HG02642 (cell line): ENCODE measurements around the gene ITGB3.

Experiments
- ATAC-seq: cut with Tn5 transposase; IDR thresholded peaks from one replicate; pipeline ENCODE4 v1.9.1; 2021; ENCODE audit warnings: mild to moderate bottlenecking; ENCODE audit not compliant: unreplicated experiment, poor library complexity

The ITGB3 gene

DNA sequence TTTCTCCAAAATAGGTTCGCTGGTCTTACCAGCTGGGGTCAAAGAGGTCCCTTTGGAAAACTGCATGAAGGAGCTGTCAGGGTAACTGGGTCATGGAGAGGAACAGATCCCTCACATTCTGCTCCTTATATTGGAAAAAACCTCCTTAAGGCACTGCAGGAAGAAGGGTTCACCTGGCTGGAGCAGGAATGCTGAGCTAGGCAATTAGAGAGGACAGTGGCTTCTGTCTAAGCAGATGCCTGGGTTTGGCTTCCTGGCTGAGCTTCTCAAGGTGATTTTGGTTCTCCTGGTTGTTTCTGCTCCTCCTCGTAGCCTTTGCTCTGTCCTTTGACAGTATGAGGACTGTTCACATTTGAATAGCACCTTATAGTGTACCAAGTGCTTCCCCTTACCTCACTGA is 19.6 kb downstream of the ITGB3 start:
- no peak for ATAC-seq

DNA sequence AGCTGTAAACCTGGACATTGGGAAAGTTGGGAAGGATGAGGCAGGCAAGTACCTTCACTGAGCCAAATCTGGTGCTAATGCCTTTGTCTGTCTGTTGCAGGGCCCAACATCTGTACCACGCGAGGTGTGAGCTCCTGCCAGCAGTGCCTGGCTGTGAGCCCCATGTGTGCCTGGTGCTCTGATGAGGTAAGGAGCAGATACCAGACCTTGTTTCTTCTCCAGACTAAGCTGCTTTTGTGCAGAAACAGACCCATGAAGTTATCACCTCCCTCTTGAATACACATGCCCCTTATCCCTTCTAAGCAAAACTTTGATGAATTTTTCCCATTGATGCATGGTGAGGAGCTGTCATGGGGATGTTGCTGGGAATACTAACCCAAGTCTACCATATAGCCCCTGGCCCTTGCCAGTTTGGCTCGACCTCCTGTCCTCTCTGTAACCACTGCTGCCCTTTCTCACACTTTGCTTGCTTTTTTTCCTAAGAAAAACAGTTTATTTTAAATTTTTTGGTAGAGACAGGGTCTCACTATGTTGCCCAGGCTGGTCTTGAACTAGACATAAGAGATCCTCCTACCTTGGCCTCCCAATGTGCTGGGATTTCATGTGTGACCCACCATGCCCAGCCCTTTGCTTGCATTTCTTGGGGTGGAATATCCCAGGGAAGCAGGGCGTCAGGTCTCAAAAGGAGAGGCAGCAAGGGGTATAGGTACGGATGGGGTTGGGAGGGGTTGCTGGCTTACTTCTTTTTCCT is 20.9 kb downstream of the ITGB3 start:
- no peak for ATAC-seq

DNA sequence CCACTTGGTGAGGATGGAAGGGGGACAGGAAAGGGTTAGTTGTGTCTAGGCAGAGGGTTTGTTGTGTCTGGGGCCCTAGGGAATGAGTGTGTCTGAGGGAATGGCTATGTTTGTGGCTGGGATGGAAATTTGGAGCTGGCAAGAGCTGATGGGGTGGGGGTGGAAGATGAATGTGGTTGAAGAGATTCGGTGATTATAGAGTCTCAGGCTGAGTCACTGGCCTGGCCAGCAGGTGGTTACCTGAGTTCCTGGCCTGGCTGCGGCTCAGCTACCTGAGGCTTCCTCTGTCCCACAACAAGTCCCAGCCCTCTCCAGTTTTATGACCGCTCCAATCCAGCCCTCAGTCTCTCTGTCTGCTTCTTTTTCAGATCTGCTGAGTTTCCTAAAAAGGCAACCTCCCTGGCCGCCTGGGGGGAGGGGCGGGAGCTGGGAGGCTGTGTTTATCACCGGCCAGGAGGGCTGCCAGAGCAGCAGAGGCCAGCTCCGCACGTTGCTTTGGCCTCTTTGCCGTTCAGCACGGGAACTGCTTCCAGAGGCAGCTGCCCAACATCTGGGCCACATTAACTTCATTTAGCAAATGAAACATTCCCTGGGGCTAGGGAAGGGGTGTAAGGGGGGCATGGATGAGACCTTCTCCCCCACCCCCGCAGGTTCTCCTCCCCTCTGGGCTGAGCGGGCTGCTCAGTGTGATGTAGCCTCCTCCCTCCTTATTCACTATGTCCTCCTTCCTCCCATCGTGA is 21.8 kb downstream of the ITGB3 start:
- ATAC-seq: no peak

DNA sequence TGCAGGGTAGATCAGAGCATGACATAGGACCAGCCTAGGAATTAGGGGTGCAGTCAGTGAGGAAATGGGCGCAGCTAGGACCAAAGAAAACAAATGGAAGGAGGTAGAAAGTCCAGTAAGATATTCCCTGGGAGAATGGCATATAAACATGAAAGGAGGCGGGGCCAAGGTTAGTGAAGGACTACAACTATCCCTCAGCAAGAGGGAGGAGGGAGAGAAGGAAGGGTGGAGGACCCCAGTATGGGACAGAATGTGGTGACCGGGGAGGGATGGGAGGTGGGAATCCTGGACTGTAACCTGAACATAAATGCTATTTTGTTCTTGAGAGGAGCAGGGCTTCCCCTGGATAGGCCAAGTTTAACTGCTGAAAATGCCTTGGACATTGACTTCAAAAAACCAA is 22.8 kb downstream of the ITGB3 start:
- no peak for ATAC-seq

DNA sequence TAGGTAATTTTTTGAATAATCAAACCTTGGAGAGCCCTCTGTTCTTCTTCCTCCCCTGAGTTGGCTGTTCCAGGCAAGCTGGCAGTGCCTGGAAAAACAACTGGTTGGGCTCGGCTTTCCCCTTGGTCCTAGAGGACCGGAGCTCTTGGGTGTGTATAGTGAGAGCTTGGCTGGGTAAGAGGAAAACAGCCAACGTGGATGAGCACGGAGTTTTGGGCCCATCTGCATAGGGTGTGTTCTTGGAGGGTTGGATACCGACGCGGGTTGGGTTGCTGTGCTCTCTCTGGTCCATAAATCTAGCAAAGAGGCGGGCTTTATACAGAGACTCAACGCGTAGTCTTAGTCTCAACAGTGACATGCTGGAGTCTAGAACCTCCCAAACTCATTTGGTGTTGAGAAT is 23.2 kb downstream of the ITGB3 start:
- ATAC-seq: no peak

DNA sequence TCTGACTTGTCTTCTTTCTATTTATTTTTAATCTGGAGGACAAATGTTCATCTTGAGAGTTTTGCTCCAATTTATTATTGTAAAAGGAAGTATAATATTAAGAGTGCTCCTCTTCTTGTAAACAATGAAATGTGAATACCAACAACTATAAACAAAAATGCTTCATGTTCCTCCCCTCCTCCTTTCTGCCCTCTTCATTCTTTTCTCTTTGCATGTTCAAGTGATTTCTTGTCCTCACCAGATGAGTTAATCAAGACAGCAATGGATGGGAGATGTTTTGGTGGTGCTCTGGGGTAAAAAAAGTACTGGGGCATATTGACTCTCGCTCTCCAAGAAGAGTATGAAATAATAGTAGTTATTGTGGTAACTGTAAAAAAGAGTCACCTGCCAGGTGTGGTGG is 24.3 kb downstream of the ITGB3 start:
- no peak for ATAC-seq

DNA sequence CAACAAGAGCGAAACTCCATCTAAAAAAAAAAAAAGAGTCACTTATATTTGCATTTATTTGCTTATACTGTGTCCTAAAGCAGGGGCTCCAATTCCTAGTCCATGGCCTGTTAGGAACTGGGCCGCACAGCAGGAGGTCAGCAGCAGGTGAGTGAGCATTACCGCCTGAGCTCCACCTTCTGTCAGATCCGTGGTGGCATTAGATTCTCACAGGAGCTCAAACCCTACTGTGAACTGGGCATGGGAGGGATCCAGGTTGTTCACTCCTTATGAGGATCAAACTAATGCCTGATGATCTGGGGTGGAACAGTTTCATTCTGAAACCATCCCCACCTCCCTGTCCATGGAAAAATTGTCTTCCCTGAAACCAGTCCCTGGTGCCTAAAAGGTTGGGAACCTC is 24.9 kb downstream of the ITGB3 start:
- peak; percentile 15 for ATAC-seq

DNA sequence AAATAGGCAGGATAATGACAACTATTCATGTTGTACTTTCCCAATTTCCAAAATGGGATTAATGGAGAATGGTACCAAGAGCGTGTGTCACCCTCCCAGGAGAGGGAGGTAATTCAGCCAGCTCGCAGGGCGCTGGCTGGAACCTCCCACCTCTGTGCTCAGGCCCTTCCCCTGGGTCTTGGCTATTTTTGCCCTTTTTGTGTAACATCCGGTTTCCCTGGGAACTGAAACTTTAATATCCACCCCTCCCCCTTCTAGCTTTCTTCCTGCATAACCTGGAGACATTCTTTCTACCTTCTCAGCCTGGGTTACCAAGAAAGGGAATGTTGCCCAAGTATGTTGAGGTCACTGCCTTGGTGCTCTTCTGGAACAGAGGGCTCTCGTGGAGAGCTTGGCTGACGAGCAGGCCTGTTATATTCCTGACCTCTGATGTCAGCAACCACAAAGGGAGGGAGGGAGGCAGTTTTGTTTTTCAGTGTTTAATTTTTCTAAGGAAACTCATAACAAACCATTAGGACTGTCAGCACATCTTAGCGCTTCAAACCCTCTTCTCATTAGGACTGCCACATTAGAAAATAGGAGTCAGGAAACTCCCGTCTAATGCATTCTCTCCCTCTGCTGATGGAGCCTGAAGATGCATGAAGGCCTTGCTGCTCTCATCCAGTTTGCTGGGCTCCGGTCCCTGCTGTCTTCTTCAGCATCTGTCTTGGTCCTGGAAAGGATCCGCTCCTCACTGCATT is 25.6 kb downstream of the ITGB3 start:
- peak; percentile 75 for ATAC-seq

DNA sequence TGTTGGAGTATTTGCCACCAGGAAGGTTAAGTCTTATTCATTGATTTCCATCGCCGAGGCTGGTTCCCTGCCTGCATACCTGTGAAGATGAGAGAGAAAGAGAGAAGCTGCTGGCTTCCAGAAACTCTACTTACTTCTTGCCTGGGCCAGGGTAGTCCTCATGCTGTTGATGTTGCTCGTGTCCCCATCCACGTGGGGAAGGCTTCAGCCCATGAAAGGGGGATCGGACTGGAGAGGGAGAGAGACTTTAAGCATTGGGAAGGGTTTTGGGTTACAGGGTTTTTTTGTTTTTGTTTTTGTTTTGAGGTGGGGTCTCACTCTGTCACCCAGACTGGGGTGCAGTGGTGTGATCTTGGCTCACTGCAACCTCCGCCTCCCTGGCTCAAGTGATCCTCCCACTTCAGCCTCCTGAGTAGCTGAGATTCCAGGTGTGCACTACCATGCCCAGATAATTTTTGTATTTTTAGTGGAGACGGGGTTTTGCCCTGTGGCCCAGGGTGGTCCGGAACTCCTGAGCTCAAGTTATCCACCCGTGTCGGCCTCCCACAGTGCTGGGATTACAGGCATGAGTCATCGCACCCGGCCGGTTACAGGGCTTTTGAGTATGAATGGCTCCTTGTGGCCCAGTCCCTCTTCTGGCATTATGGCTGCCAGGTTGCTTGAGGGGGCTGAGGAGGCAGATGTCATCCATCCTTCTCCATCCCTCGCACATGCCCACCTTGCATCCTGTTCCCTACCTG is 26.6 kb downstream of the ITGB3 start:
- ATAC-seq: no peak

DNA sequence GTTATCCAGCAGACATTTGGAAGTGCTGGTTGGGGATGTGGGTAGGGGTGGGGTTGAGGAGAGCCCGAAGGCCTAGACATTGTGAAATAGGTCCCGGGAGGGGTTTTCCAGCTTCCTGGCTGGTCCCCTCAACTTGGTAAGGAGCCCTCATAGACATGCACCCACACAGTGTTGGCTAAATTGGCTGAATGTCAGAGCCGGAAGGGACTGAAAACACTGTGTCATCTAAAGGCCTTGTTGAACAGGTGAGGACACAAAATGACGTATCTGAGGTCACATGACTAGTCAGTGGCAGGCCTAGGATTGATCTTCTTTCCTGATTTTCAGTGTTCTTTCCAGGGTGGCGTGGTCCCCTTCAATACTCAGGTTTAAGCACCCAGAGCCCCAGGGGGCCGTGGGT is 27.6 kb downstream of the ITGB3 start:
- no peak for ATAC-seq

DNA sequence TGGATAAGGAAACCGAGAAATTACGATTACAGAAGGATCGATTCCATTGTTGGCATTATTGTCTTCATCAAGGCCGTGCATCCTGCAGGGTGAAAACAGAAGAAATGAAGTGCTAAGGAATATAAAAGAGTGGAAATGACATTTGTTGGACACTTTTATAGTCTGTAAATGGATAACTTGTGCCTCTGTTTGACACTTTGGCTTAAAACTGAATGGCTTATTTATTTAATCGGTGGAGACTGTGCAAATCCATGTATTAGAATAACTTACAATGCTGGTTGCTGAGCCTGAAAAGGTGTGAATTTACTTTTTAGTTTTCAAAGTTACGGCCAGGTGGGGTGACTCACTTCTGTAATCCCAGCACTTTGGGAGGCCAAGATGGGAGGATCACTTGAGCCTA is 31.4 kb downstream of the ITGB3 start:
- no peak for ATAC-seq

DNA sequence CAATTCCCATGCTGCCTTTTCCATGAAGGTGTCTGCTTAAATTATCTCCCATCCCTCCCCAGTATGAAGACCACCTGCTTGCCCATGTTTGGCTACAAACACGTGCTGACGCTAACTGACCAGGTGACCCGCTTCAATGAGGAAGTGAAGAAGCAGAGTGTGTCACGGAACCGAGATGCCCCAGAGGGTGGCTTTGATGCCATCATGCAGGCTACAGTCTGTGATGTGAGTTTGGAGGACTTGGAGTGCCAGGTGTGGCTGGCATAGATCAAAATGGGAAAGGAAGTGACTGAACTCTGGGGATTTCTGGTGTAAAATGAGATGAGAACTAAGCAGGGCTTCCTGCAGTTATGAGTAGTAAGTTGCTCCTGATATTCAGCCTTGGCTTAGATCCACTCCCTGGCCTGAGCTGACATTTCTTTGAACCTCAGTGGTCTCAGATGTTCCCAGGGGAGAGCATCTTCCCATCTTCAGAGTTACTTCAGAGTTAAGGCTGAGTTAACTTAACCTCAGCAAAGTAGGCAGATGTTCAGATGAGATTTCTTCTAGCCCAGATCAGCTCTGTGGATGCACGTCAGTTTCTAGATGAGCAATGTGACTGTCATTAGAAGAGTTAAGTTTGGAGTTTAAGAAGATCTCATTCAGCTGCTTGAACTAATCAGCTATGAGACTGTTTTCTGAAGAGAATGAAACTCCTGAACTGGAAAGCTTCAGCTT is 32.7 kb downstream of the ITGB3 start:
- ATAC-seq: peak; percentile 67

DNA sequence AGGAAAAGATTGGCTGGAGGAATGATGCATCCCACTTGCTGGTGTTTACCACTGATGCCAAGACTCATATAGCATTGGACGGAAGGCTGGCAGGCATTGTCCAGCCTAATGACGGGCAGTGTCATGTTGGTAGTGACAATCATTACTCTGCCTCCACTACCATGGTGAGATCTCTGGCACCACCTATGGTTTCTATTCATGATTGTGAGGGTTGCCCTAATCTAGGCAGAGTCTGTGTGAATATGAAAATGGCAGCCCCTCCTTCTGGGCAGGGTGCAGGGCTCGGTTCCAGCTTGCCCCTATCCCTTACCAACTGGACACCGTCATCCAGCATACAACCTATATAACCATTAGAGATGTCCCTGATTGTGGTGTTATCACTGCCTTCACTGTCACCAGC is 33.4 kb downstream of the ITGB3 start:
- no peak for ATAC-seq

DNA sequence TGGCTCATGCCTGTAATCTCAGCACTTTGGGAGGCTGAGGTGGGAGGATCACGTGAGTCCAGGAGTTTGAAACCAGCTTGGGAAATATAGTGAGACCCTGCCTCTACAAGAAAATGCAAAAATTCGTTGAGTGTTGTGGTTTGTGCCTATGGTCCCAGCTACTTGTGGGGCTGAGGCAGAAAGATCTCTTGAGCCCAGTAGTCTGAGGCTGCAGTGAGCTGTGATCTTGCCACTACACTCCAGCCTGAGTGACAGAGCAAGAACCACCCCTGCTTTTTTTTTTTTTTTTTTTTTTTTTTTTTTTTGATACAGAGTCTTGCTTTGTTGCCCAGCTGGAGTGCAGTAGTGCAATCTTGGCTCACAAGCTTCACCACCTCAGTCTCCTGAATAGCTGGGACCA is 34.0 kb downstream of the ITGB3 start:
- ATAC-seq: no peak

DNA sequence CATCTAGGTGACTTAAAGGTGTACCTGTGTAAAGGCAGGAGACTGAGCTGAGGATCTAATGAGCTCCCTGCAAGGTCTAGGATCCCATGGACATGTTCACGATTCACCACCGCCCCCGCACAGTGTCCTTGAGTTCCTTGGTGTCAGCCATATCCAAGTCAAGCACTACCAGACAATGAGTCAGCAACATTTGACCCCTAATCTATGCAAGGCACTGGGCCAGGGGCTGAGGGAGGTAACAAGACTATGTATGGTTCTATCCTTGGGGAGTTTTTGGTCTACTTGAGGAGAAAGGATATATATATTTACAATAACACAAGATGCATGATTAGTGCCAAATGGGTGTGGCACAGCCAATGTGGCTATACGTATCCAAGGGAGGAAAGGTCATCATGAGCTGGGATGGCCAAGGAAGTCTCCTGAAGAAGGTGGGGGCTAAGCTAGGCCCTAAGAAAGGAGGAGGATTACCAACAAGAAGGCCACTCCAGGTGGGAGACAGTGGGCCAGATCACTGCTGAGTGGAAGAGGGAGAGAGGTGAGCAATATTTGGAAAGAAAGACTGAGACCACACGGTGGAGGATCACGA is 35.0 kb downstream of the ITGB3 start:
- ATAC-seq: no peak

DNA sequence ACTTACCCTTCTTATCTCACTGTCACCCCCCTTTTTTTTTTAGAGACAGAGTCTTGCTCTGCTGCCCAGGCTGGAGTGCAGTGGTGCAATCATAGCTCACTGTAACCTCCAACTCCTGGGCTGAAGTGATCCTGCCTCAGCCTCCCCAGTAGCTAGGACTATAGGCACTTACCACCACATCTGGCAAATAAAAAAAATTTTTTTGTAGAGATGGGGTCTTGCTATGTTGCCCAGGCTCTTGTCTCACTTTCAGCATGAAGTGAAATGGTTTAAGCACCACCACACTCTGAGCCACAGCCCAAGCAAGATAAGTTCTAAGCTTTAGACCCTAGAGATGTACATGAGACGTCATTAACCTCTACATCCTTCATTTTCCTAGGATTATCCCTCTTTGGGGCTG is 35.7 kb downstream of the ITGB3 start:
- no peak for ATAC-seq

DNA sequence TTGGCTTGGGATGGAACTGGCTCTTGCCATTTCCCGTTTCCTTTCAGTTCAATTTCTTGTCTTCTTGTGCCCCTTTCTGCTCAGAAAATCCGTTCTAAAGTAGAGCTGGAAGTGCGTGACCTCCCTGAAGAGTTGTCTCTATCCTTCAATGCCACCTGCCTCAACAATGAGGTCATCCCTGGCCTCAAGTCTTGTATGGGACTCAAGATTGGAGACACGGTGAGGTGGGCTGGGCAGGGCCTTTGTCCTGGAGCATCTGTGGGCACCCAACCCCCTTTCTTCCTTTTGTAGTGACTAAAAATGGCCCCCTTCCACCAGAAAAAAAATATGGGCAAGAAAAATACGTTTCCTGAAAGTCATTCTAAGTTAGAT is 37.2 kb downstream of the ITGB3 start:
- ATAC-seq: no peak

DNA sequence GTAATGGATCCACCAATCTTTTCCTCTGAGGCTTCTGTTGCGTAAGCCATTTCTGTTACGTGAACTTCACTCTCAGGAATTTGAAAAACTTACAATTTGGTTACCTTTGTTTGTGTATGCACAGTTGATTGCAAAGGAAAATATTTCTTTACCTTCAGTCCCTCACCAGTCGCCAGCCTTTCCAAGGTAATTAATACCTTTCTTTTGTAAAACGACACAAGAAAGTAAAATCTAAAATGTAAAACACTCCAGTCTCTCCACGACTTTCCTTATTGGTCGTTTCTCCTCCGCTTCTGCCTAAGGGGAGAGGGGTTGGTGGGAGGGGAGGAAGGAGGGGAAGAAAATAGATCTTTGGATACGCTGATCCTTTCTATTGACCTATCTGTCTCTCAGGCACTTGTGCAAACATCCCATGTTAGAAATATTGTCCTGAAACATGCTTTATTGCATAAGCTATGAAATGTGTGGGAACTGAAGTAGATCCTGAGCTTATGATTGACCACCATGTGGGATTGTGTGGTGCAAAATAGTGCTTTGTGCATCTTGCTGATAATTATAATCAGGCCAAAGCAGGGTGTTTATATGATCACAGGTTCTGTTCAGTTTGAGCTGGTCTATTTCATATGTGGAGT is 37.7 kb downstream of the ITGB3 start:
- no peak for ATAC-seq

DNA sequence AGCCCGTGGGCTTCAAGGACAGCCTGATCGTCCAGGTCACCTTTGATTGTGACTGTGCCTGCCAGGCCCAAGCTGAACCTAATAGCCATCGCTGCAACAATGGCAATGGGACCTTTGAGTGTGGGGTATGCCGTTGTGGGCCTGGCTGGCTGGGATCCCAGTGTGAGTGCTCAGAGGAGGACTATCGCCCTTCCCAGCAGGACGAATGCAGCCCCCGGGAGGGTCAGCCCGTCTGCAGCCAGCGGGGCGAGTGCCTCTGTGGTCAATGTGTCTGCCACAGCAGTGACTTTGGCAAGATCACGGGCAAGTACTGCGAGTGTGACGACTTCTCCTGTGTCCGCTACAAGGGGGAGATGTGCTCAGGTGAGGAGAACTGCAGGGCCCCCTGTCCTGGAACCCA is 38.6 kb downstream of the ITGB3 start:
- ATAC-seq: no peak
